Measurements from ENCODE around the gene CPVL. TPM values are rescaled to one million over a fixed set of nuclear protein-coding genes. Genes with fewer than 3 reads are reported as not detected.

The CPVL gene
- total RNA-seq, 1 experiment from 2014 or later = 1.1 TPM

GRCh38 chr7:28976022-28976421 lies 170.3 kb downstream of the CPVL start:
- ATAC-seq = no peak
- TF ChIP-seq TCF7L2 (IDR thresholded peaks at IDR 0.05; ENCODE audit: low read depth, low read length) (no peak), REST (IDR thresholded peaks at IDR 0.05; ENCODE audit: insufficient read depth in 1 of 2, low read depth in 2 of 2, low read length in 1 of 2) (no peak), SIN3A (IDR thresholded peaks at IDR 0.05; ENCODE audit: borderline replicate concordance, insufficient read depth, low read depth, low read length) (no peak), POLR2AphosphoS5 (IDR thresholded peaks at IDR 0.05; ENCODE audit: low read depth, low read length) (no peak)
- TF ChIP-seq, protein P1, sequence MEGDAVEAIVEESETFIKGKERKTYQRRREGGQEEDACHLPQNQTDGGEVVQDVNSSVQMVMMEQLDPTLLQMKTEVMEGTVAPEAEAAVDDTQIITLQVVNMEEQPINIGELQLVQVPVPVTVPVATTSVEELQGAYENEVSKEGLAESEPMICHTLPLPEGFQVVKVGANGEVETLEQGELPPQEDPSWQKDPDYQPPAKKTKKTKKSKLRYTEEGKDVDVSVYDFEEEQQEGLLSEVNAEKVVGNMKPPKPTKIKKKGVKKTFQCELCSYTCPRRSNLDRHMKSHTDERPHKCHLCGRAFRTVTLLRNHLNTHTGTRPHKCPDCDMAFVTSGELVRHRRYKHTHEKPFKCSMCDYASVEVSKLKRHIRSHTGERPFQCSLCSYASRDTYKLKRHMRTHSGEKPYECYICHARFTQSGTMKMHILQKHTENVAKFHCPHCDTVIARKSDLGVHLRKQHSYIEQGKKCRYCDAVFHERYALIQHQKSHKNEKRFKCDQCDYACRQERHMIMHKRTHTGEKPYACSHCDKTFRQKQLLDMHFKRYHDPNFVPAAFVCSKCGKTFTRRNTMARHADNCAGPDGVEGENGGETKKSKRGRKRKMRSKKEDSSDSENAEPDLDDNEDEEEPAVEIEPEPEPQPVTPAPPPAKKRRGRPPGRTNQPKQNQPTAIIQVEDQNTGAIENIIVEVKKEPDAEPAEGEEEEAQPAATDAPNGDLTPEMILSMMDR (IDR thresholded peaks at IDR 0.05) = no peak
- no peaks in the 10 kb centered on the region for H3K4me1 ChIP-seq (ENCODE audit: control insufficient read depth, insufficient read depth, low read length)
- H3K36me3 ChIP-seq (ENCODE audit: control insufficient read depth, insufficient read depth, low read length) = no peaks in the 10 kb centered on the region
- intact Hi-C loops (cut with micrococcal nuclease; ENCODE audit: unreplicated experiment) (no loop called here), in situ Hi-C loops (cut with HindIII; ENCODE audit: low pct_unique_long_range_greater_than_20kb, low sequenced_read_pairs) (no loop called here)
- no TSS peak for BruUV-seq (replicated peaks)
- peaks cover 11% of the 10 kb centered on the region; the same call in 1 of the 2 replicates for H3K9me3 ChIP-seq (ENCODE audit: control insufficient read depth, insufficient read depth, low read depth, low read length)
- H3K4me3 ChIP-seq (ENCODE audit: low read depth in 2 of 2, low read length in 2 of 2) = no peak overlapping the region
- H3K27me3 ChIP-seq (ENCODE audit: control insufficient read depth, insufficient read depth, low read length) = no peaks in the 10 kb centered on the region
- POLR2A ChIA-PET = no interaction called here
- H3K27ac ChIP-seq (ENCODE audit: low read length) = no peak overlapping the region
- CTCF ChIA-PET = no interaction called here
- DNase-seq (ENCODE audit: low read depth, low spot score) = no peak

DNA sequence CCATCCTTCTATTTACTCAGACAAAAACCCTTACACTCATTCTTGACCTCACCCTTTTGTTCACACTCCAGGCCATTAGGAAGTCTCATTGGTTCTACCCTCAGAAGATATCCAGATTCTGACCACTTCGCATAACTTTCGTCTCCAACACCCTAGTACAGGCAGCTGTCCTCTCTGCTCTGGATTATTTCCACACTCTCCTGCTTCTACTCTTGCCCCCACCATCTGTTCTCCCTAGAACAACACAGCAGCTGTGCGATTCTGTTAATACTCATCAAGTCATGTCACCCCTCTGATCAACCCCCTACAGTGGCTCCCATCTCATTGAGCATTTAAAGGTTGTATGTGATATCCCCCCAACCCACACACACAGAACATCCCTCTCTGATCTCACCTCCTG lies 172.7 kb downstream of the CPVL start:
- TF ChIP-seq SIN3A (IDR thresholded peaks at IDR 0.05; ENCODE audit: borderline replicate concordance, insufficient read depth, low read depth, low read length) (no peak), TCF7L2 (IDR thresholded peaks at IDR 0.05; ENCODE audit: low read depth, low read length) (no peak), REST (IDR thresholded peaks at IDR 0.05; ENCODE audit: insufficient read depth in 1 of 2, low read depth in 2 of 2, low read length in 1 of 2) (no peak)
- TF ChIP-seq, protein P1 (IDR thresholded peaks at IDR 0.05) = no peak
- BruUV-seq (replicated peaks) = no TSS peak
- ChIA-PET POLR2A (no interaction called here), CTCF (no interaction called here)
- Histone ChIP-seq H3K4me1 (ENCODE audit: control insufficient read depth, insufficient read depth, low read length) (no peaks in the 10 kb centered on the region), H3K9me3 (ENCODE audit: control insufficient read depth, insufficient read depth, low read depth, low read length) (peaks cover 11% of the 10 kb centered on the region; the same call in 1 of the 2 replicates), H3K27ac (ENCODE audit: low read length) (no peak overlapping the region), H3K27me3 (ENCODE audit: control insufficient read depth, insufficient read depth, low read length) (no peaks in the 10 kb centered on the region), H3K36me3 (ENCODE audit: control insufficient read depth, insufficient read depth, low read length) (no peaks in the 10 kb centered on the region), H3K4me3 (ENCODE audit: low read depth in 2 of 2, low read length in 2 of 2) (no peak overlapping the region)
- intact Hi-C loops (cut with micrococcal nuclease; ENCODE audit: unreplicated experiment) = no loop called here
- DNase-seq (ENCODE audit: low read depth, low spot score) = no peak
- ATAC-seq = no peak
- in situ Hi-C loops (cut with HindIII; ENCODE audit: low pct_unique_long_range_greater_than_20kb, low sequenced_read_pairs) = no loop called here

Data from Panc1 (cell line).